Activated T-helper 1 cell treated with Interleukin-2 at 50 U/mL for 16 hours (primary cell): ENCODE data around the gene UNC79.
"Not testable (repeated sequence)": the region's sequence is repeated elsewhere in the genome, so short reads cannot be mapped to it uniquely, and the experiment has no call there.

Experiments
- DNase-seq: peaks from one replicate; pipeline ENCODE4 v3.0.0-alpha.2; 2020; ENCODE audit warnings: low read depth

Gene UNC79

DNA sequence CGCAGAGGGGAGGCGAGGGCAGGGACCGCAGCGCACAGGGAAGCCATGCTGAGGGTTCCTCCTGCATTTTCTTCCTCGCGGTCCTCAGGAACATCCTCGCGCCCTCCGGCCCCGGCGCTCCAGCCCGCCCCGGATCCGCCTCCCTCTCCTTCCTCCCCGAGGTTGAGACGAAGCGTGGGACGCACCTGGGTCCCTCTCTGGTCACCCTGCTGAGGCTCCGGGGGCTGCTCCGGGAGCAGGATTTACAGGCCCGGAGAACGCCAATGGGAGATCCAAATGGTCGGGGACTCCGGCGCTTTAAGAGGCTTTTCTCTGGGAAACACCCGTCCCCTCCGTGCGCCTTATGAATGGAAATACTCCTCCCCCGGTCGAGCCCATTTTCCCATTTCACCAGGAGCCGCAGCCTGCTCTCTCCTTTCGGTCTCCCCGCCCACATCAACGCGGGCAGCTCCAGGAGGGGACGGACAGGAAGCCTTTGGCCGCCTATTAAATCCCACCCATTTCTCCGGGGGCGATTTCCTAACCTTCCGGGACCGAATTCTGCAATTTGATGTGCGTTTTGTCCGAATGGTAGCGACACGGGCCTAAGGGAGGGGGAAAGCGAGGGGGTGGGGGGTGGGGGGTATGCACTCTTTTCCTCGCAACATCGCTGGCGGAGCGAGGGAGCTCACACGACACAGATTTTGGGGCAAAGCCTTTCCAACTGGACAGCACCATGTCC lies at the start of gene UNC79:
UNC79 (plus strand) TSS at position 625 of the 721 bp plus-strand sequence; CDS start at position 716, 91 bp downstream.
- no peak for DNase-seq

DNA sequence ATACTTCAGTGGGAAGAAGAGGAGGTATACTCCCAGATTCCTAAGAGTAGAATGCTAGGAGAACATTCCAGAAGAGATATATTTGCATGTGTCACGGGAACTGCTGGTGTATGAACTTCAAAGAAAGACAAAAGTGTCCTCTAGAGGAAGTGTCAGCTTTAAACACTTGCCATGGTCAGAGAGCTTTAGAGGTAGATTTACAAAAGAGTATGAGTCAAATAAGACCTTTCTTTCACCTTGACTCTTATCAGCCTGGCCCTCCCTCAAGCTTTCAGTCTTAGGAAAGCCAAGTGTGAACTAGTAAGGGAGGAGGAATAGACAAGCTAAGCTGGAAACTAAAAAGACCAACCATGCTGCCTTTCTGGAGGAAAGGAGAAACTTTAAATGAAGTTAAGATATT lies 49.1 kb upstream of the UNC79 start:
- DNase-seq = no peak

DNA sequence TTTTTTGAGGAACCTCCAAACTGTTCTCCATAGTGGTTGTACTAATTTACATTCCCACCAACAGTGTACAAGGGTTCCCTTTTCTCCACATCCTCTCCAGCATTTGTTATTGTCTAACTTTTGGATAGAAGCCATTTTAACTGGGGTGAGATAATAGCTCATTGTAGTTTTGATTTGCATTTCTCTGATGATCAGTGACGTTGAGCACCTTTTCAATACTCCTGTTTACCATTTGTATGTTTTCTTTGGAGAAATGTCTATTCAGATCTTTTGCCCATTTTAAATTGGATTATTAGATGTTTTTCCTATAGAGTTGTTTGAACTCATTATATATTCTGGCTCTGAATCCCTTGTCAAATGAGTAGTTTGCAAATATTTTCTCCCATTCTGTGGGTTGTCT lies 46.5 kb upstream of the UNC79 start:
- not testable (repeated sequence) for DNase-seq

DNA sequence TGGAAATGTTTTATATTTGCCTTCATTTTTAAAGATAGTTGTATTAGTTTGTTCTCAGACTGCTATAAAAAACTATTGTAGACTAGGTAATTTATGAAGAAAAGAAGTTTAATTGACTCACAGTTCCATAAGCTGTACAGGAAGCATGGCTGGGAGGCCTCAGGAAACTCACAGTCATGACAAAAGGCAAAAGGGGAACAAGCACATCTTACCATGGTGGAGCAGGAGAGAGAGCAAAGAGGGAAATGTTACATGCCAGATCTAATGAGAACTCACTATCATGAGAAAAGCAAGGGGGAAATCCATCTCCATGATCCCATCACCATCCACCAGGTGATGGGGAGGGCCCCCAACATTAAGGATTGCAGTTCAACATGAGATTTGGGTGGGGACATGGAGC lies 35.5 kb upstream of the UNC79 start:
- DNase-seq = no peak

DNA sequence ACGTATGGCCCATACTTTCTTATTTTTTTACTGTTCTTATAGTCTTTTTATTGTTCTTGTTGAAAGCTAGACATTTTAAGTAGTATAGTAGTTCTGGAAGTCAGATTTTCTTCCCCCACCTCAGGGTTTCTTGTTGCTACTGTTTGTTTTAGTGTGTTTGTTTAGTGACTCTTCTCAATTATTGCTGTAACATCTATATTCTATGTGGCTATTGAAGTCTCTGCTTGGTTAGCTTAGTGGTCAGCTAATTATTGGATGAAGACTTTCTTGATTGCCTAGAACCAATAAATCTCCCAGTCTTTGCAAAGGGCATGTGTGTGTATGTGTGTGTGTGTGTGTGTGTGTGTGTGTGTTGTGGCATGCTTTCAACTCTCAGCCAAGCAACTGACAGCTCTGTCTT lies 34.3 kb upstream of the UNC79 start:
- no peak for DNase-seq

DNA sequence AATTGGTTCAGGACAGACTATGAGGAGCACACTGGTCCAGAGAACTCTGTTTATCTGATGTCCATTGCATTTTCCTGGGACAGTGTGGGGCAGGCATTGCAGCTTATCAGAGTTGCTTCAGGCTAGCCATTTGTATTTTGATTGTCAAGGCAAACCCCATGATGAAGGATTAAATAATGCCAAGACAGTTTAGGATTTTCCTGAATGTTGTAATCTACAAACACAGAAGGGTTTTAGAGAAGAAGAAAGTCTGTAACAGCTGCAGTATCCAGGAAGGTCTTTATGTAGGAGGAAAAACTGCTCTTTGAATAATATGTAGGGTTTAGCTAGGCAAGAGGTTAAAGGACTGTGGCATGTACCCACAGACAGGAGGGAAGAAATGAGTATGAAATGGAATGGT lies 32.2 kb upstream of the UNC79 start:
- no peak for DNase-seq

DNA sequence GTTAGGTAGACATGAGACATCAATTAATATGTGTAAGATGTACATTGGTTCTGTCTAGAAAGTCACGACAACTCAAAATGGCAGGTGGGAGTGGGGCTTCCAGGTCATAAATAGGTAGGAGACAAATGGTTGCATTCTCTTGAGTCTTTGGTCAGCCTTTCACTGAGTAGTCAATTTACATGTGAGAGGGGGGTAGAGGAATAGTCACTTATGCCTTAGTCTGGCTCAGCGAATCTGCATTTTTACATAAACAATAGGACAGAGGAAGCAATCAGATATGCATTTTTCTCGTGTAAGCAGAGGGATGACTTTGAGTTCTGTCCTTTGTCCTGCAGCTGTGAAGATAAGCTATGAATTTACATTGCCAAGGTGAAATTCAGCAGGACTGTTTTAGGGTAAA lies 27.8 kb upstream of the UNC79 start:
- DNase-seq = no peak

DNA sequence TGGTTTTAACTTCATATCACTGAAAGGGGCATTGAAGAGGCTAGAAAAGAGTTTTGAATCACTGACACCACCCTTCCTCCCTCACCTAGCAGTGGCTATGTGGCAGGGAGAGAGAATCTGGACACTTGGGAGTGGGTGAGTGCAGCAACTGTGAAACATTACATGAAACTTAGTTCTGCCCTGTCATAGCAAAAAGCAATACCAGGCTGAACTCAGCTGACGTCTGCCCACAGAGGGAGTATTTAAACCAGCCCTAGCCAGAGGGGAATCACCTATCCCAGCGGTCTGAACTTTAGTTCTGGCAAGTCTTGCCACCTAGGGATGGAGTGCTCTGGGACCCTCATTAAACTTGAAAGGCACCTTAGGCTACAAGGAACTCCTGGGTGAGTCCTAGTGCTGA lies 20.7 kb upstream of the UNC79 start:
- DNase-seq = no peak

DNA sequence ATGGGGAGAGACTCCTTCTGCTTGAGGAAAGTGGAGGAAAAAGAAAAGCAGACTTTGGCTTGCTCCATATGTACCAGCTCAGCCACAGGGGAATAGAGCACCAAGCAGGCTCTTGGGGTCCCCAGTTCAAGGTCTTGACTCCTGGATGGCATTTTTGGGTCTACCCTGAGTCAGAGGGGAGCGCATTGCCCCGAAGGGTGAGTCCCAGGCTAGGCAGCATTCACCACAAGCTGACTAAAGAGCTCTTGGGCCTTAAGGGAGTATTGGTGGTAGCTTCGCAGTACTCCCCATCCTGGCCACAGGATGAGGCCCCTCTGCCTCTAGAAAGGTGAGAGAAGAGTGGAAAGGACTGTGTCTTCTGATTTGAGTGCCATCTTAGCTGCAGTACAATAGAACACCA lies 19.8 kb upstream of the UNC79 start:
- no peak for DNase-seq

DNA sequence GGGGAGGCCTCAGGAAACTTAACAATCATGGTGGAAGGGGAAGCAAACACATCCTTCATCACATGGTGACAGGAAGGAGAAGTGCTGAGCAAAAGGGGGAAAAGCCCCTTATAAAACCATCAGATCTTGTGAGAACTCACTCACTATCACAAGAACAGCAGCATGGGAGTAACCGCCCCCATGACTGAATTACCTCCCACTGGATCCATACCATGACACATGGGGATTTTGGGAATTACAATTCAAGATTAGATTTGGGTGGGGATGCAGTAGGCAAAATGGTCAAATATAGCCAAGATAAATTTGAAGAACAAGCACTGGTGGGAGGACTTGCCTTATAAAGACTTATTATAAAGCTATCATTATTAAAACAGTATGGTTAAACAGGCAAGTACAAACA lies 5.6 kb upstream of the UNC79 start:
- DNase-seq = not testable (repeated sequence)

DNA sequence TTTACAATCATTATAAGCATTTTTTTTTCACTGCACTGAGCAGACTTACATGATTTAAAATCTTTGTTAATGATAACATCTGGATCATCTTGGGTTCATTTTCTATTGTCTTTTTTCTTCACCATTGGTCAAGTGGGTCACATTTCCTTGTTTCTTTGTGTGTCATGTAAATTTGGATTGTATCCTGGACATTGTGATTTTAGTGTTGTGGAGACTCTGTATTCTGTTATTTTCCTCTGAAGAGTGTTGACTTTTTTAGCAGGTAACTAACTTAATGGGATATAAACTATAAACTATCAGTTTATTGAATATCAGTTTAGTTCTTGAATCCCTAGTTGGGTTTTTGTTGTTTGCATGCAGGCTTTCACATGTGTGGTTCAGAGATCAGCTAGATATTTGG lies 4.0 kb upstream of the UNC79 start:
- DNase-seq = no peak

DNA sequence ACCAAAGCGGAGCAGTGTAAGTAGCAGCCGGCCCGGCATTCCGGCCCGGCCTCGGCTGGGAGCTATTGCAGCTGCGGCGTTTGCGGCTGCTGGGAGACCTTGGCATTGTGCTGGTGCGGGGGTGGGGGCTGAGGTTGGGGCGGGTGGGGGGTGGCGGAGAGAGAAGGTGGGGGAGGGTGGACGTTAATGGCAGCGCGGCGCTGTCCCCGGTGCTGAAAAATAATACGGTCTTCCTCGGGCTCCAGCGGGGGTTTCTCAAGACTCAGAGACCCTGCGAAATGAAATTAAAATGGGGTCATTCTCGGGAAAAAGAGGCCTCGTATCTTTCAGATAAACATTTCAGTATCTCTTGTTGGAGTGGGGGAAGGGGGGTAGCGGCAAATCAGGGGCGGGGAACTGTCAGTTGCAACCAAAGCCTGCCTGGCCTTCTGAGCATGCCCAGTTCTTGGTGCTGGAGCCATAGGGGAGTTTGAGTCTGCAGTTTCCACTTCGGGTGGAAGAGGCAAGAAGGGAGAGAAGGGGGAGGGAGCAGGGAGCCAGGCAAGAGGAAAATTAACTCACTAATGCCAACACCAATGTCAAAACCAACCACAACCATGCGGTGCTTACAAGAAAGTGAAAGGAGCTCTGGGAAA lies 414 bp downstream of the UNC79 start:
- no peak for DNase-seq

DNA sequence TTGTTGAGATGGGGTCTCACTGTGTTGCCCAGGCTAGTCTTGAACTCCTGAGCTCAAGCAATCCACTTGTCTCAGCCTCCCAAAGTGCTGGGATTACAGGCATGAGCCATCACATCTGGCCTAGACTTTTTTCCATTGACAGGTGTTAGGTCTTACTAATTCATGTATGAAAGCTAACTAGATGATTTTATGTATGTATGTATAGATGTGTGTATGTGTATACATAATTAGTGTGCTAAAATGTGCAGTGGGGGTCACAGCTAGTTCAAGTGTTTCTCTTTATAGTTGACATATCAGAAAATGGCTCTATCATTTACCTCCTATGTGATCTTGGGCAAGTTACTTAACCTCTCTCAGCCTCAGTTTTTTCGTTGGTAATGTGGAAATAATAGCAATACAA lies 23.5 kb downstream of the UNC79 start:
- DNase-seq = no peak

DNA sequence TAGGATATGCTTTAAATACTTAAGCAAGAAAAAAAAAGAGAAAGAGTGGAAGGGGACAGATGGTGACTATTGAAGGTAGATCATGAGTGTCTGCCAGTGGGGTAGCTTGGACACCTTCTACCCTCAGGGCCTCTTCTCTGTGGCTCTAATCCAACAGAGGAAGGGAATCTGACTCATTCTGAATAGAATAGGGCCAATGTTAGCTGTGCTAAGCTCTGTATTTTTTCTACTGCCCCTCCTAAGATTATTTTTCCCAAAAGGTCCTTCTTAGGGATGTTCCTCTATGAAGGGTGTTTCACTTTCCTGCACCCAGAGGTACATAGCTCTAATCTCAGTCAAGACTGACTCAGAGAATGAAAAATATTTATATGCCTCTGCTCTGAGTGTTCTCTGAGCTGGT lies 25.6 kb downstream of the UNC79 start:
- no peak for DNase-seq

DNA sequence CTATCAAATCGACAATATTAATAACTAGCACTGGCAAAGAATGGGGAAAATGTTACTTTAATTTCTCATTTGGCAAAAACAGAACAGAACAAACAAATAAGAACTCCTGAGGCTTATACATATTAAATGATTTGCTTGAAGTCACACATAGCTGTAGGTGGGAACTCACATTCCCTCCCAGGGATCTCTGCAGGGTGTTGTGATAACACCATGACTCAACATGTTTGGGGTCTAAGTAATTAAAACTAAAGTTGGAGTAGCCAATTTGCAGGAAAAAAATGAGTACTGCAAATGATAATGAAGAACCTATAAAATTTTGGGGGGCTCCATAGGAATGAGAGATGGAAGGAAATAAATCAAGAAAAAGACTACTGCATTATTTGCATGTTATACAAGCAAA lies 27.5 kb downstream of the UNC79 start:
- DNase-seq = no peak

DNA sequence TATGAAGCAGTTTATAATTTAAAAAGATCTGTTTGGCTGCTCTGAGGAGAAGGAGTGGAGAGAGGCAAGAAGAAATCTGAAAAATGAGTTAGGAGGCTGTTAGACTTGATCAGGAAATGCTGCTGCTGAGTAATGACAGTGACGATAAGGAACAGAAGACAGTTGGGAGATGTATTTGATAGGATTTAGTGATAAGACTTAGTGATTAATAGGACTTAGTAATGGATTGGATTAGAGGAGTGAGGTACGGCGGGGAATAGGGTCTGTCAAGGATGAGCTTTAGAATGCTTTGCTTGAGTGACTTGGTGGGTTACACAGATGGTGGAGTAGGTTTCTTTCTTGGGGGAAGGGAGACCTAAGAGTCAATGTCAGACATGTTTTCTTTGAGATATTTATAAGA lies 31.7 kb downstream of the UNC79 start:
- DNase-seq = no peak

DNA sequence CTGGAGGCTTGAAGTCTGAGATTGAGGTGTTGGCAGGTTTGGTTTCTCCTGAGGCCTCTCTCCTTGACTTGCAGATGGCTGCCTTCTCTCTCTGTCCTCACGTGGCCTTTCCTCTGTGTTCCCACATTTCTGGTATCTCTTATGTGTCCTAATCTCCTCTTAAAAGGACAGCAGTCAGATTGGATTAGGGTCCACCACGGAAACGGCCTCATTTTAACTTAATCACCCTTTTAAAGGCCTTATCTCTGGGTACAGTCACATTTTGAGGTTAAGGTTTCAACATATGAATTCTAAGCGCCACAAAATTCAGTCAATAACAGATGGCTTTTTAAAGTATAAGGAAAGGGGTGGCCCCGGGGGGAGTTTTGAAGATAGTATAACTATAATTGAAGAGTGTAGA lies 33.5 kb downstream of the UNC79 start:
- DNase-seq = no peak

DNA sequence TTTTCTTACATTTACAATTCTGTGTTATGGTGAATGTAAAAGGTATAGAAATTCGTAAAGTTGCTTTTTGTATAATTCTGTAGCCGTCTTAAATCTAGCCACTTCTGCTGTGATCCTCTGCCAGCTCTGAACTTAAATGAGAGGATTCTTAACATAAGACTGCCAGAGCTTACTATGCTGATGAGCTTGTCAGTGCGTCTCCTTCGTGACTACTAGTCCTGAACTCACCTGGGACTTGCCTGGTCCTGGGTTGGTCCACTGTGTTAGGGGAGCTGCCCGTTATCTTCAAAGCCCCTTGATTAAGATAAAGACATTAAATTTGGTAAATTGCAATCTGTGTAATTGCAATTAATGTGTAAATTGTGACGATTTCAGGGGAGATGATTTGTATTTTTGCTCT lies 44.7 kb downstream of the UNC79 start:
- DNase-seq = no peak

DNA sequence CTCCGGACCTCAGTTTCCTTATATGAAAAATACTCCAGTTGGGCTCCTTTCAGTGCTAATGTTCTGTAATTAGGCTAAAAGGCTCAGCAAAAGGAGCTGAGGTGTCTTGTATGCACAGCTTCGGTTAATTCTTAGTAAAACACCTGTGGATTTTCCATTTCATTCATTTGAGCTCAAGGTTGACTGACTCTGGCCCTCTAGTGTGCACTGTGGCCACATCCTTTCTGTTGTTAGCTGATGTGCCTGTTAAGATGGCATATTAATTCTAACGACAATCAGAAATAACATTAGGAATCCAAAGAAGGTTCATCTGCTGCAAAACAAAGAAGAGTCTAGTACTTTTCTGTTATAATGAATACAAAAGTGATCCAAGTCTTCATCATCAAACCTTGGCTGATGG lies 45.6 kb downstream of the UNC79 start:
- no peak for DNase-seq

DNA sequence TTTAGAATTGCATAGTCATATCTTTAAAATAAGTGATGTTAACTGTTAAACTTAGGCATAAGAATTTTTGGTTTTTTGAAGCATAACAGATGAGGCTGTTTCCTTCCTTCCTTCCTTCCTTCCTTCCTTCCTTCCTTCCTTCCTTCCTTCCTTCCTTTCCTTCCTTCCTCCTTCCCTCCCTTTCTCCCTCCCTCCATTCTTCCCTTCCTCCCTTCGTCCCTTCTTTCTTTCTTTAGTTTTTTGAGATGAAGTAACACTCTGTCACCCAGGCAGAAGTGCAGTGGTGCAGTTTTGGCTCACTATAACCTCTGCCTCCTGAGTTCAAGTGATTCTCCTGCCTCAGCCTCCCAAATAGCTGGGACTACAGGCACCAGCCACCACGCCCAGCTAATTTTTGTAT lies 48.3 kb downstream of the UNC79 start:
- DNase-seq = not testable (repeated sequence)

DNA sequence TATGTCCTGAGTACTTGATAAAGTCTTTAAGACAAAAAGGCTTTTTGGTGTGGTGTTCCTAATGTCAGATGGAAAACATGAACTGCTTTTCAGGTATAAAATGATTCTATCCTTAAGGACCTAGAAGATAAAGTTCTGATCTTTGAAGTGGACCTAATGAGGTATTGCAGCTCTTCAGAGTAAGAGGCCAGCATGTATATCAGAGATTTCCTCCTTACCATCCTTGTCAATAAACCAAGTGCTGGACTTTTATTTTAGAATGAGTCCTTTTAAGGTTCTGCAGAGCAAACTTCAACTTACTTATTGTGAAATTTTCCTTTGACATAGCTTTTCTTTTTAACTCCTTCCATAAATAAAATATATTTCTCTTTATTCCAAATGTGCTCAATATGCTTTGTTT lies 50.1 kb downstream of the UNC79 start:
- DNase-seq = no peak

DNA sequence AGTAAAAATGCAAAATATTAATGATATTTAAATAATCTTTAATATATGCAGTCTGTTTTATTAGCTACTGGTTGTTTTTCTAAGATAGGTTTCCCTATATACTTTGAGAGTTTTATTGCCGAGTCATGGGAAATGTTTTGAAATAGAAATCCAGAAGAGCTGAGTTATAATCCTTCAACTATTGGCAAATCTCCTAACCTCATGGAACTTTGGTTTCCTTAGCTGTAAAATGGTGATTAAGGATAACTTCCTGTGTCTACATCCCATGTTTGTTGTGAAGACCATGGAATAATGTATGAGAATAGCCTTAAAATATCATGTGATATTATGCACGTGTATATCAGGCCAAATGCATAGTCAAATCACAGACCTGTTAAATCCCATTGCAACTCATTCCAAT lies 51.0 kb downstream of the UNC79 start:
- DNase-seq = no peak

DNA sequence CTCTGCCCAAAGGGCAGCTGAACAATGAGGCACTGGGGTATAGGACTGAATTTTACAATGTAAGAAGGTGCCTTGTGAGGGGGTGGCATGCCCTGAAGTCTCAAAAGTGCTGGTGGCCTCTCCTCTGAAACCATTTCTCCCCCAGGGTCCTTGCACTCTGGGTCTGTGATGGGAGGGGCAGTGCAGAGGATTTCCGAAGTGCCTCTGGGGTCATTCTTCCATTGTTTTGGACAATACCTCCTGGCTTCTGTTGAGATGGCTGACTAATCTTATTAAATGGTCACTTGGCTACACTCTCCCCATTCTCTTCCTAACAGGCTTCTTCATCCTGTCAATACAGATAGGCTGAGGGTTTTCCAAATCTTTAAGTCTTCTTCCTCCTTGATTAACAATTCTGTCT lies 59.3 kb downstream of the UNC79 start:
- DNase-seq = no peak

DNA sequence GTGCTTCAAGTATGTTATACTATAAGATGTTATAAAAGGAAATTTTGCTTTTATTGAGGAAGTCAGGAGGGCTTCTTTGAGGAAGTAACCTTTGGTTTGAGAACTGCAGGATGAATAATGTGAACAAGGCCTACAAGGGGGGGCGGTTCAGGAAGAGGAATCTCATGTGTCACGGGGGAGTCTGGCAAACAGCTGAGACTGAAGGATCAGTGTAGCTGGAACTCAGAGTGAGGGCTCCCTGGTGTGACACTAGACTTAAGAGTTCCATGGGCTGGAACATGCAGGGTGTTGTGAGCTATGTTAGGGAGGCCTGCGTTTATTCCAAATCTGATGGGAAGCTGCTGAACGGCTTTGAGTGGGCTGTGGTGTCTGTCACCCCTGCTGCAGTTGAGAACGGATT lies 62.3 kb downstream of the UNC79 start:
- DNase-seq = no peak
